Lung (tissue), 12 donors: ENCODE measurements around the gene TMEM108. TPM values are rescaled to one million over a fixed set of nuclear protein-coding genes. Genes with fewer than 3 reads are reported as not detected.
A peak's percentile ranks its signal among the peaks of the same experiment; 100 is the strongest.

Experiments
- ATAC-seq: fragments of 200-7000 bp; cut with Tn5 transposase; one replicate; pipeline ENCODE4 v1.9.1; 2020; ENCODE audit warnings: moderate number of reproducible peaks; ENCODE audit not compliant: insufficient read depth, low FRiP score
- DNase-seq, 3 donors: peaks; one replicate each; pipeline ENCODE4 v3.0.0-alpha.2; 2013 to 2017
- H3K27ac ChIP-seq, 2 donors: one replicate each; pipeline ENCODE4 v1.5.1; 2013; ENCODE audit warnings: mild to moderate bottlenecking in 2 of 2, moderate library complexity in 2 of 2, control low read depth in 1 of 2, inconsistent platforms in 1 of 2, low read depth in 1 of 2, low read length in 1 of 2
- H3K27me3 ChIP-seq, 3 donors: one replicate each; pipeline ENCODE4 v1.5.1; 2013; ENCODE audit warnings: low read length in 2 of 3; ENCODE audit not compliant: control insufficient read depth in 3 of 3, insufficient read depth in 3 of 3
- H3K36me3 ChIP-seq, 4 donors: one replicate each; pipeline ENCODE4 v1.5.1; 2013; ENCODE audit warnings: low read length in 4 of 4, mild to moderate bottlenecking in 1 of 4, moderate library complexity in 1 of 4; ENCODE audit not compliant: control insufficient read depth in 4 of 4, insufficient read depth in 4 of 4
- H3K4me1 ChIP-seq, 5 donors: one replicate each; pipeline ENCODE4 v1.5.1; 2013; ENCODE audit warnings: low read length in 5 of 5, mild to moderate bottlenecking in 2 of 5, moderate library complexity in 1 of 5; ENCODE audit not compliant: control insufficient read depth in 5 of 5, insufficient read depth in 5 of 5
- H3K4me3 ChIP-seq: one replicate; pipeline ENCODE4 v1.5.1; 2013; ENCODE audit warnings: mild to moderate bottlenecking, control low read depth, moderate library complexity
- H3K9ac ChIP-seq, 2 donors: one replicate each; pipeline ENCODE4 v1.5.1; 2013; ENCODE audit warnings: low read length in 2 of 2, control low read depth in 1 of 2; ENCODE audit not compliant: insufficient read depth in 1 of 2
- H3K9me3 ChIP-seq, 4 donors: one replicate each; pipeline ENCODE4 v1.5.1; 2013; ENCODE audit warnings: low read length in 3 of 4, mild to moderate bottlenecking in 1 of 4, moderate library complexity in 1 of 4; ENCODE audit not compliant: control insufficient read depth in 4 of 4, insufficient read depth in 3 of 4
- WGBS, 2 donors: extraction: QIAGEN DNeasy Blood & Tissue Kit; methylation state at CpG; one replicate each; pipeline ENCODE4 v1.1.7; 2013; 5-methylcytosine and 5-hydroxymethylcytosine counted together
- polyA plus RNA-seq, 2 donors: library from polyadenylated mRNA; stranded (reverse); fragments of 200-250 nt; gene quantifications; one replicate each; pipeline ENCODE4 v1.2.1, GENCODE V29; 2013
- total RNA-seq, 2 donors: library from RNA; depleted of rRNA in 1 of 2; stranded (reverse); fragments of >200 nt in 1 of 2; gene quantifications; one replicate each; pipeline ENCODE4 v1.2.1, GENCODE V29; 2014 to 2021
- TF ChIP-seq, protein P1 (sequence below): IDR thresholded peaks from 2 replicates; pipeline ENCODE4 v1.5.1; 2012; ENCODE audit warnings: mild to moderate bottlenecking; ENCODE audit errors: control extremely low read depth, extremely low read depth
- donor health status: control.
- donor health status: control.
- donor health status: Bipolar disorder and iron deficiency.
- donor health status: healthy.
- donor health status: DM: yes; HTN: yes; CAD: no.

The TMEM108 gene
- total and polyA plus RNA-seq, 4 donors, result 3.0 to 16.9 (median 7.6) TPM

DNA sequence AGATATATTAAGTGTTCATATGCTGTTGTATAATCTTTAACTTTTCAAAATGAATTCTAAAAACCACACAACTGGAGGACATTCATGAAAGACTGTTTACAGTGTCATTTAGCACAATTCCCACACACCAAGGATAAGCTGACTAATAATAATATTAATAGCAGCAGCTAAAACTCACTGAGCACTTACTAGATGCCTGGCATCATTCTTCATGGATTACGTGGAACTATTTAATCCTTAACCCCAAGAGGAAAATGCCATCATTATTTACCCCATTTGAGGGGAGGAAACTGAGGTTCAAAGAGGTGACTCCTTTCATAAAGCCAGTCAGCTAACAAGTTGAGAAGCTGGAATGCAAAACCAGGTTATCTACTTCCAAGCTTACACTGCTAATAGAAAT, 77.0 kb downstream of the TMEM108 start:
- no peak overlapping the region for H3K9ac ChIP-seq
- no peaks in the 10 kb centered on the region for H3K9me3 ChIP-seq
- no peaks in the 10 kb centered on the region for H3K27me3 ChIP-seq
- no peak overlapping the region for H3K27ac ChIP-seq
- peaks cover 0 to 34% (median 1%) of the 10 kb centered on the region in 5 donors for H3K4me1 ChIP-seq
- H3K4me3 ChIP-seq, result no peak overlapping the region
- whole genome bisulfite sequencing, 2 donors, result 77 to 89% methylated on average over 1 of the region's 1 CpG
- no peak for ATAC-seq
- TF ChIP-seq, protein P1, sequence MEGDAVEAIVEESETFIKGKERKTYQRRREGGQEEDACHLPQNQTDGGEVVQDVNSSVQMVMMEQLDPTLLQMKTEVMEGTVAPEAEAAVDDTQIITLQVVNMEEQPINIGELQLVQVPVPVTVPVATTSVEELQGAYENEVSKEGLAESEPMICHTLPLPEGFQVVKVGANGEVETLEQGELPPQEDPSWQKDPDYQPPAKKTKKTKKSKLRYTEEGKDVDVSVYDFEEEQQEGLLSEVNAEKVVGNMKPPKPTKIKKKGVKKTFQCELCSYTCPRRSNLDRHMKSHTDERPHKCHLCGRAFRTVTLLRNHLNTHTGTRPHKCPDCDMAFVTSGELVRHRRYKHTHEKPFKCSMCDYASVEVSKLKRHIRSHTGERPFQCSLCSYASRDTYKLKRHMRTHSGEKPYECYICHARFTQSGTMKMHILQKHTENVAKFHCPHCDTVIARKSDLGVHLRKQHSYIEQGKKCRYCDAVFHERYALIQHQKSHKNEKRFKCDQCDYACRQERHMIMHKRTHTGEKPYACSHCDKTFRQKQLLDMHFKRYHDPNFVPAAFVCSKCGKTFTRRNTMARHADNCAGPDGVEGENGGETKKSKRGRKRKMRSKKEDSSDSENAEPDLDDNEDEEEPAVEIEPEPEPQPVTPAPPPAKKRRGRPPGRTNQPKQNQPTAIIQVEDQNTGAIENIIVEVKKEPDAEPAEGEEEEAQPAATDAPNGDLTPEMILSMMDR, result no peak
- peak in 2 of 3 donors; percentile 48 to 69 for DNase-seq
- H3K36me3 ChIP-seq, result no peaks in the 10 kb centered on the region

DNA sequence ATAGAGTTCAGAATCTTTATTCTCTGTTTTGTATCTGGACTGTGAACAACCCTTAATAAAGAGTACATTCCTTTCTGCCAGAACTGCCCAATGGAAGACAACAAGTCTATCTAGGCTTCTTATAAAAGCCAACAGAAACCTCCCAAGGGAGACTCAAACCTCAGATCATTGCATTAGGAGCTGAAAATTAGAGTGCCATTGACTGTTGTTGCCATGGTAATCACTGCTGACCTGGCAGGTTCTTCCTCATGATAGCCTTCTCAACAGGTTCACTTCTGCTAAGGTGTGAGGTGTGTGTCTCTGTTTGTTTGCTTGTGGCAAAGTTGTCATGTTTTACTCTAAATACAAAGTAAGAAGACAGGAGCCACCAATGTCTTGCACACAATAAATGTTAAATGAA, 79.2 kb downstream of the TMEM108 start:
- no peak overlapping the region for H3K27ac ChIP-seq
- no peak for DNase-seq
- no peak overlapping the region for H3K4me3 ChIP-seq
- H3K4me1 ChIP-seq, result peaks cover 0 to 30% (median 1%) of the 10 kb centered on the region in 5 donors
- H3K36me3 ChIP-seq, result peaks cover 0 to 4% (median 0%) of the 10 kb centered on the region in 4 donors
- H3K27me3 ChIP-seq, result no peaks in the 10 kb centered on the region
- H3K9me3 ChIP-seq, result no peaks in the 10 kb centered on the region
- TF ChIP-seq, protein P1, result no peak
- no peak overlapping the region for H3K9ac ChIP-seq
- ATAC-seq, result no peak

DNA sequence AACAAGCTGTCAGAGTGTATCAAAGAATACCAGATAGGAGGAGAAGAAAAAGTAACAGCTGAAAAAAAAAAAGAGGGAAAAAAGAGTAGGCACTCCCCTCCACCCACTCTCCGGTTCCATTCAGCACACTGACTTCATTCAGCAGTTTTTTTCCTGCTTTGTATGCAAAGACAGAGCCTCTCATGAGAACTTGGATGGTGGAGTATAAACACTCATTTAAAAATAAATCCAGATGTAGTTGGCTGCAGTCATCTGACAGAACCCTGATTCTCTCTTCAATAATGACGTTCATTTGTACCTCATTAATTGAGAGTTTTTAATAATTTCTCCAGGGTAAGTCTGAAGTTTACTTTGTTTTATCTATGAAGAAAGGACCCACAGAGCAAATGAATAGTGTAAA, 81.0 kb downstream of the TMEM108 start:
- WGBS, 2 donors, result 61 to 75% methylated on average over 2 of the region's 2 CpGs
- peak; percentile 37 to 90 (median 83) for DNase-seq
- H3K36me3 ChIP-seq, result peaks cover 0 to 4% (median 0%) of the 10 kb centered on the region in 4 donors
- TF ChIP-seq, protein P1, result no peak
- peaks cover 0 to 33% (median 1%) of the 10 kb centered on the region in 5 donors for H3K4me1 ChIP-seq
- H3K9me3 ChIP-seq, result no peaks in the 10 kb centered on the region
- no peak overlapping the region for H3K4me3 ChIP-seq
- no peak for ATAC-seq
- H3K27me3 ChIP-seq, result no peaks in the 10 kb centered on the region
- peak overlapping the region in 1 of 2 donors; percentile 77 for H3K9ac ChIP-seq
- H3K27ac ChIP-seq, result no peak overlapping the region

DNA sequence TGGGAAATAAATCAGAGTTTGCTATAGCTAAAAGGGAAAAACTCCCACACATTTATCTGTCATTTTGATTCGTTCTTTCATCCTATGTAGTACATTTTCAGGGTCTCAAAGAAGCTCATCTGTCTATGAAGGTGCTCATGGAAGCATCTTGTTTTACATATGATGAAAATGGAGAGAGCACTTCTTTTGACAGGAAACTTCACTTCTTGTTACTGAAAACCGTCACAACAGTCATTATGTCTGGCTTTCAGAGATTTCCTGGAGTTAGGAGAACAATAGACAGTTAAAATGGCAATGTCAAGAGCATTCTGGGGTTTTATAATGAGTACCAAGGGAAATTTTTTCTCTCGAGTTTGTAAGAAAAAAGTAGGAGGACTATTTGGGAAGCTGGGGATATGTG, 83.3 kb downstream of the TMEM108 start:
- 67 to 75% methylated on average over 3 of the region's 3 CpGs for WGBS, 2 donors
- TF ChIP-seq, protein P1, result no peak
- Histone ChIP-seq H3K27me3 (no peaks in the 10 kb centered on the region), H3K36me3 (peaks cover 0 to 4% (median 0%) of the 10 kb centered on the region in 4 donors), H3K4me3 (no peak overlapping the region), H3K9ac (no peak overlapping the region), H3K27ac (no peak overlapping the region), H3K4me1 (peaks cover 0 to 28% (median 1%) of the 10 kb centered on the region in 5 donors), H3K9me3 (peaks cover 0 to 2% (median 0%) of the 10 kb centered on the region in 4 donors)
- DNase-seq (no peak), ATAC-seq (no peak)
